Superior temporal gyrus (tissue), 1 donor: Measurements from ENCODE around the gene TBX4.

ENCODE experiments used
- DNase-seq: peaks from one replicate; pipeline ENCODE4 v3.0.0-alpha.2; 2016; ENCODE audit errors: extremely low spot score

Gene TBX4

DNA sequence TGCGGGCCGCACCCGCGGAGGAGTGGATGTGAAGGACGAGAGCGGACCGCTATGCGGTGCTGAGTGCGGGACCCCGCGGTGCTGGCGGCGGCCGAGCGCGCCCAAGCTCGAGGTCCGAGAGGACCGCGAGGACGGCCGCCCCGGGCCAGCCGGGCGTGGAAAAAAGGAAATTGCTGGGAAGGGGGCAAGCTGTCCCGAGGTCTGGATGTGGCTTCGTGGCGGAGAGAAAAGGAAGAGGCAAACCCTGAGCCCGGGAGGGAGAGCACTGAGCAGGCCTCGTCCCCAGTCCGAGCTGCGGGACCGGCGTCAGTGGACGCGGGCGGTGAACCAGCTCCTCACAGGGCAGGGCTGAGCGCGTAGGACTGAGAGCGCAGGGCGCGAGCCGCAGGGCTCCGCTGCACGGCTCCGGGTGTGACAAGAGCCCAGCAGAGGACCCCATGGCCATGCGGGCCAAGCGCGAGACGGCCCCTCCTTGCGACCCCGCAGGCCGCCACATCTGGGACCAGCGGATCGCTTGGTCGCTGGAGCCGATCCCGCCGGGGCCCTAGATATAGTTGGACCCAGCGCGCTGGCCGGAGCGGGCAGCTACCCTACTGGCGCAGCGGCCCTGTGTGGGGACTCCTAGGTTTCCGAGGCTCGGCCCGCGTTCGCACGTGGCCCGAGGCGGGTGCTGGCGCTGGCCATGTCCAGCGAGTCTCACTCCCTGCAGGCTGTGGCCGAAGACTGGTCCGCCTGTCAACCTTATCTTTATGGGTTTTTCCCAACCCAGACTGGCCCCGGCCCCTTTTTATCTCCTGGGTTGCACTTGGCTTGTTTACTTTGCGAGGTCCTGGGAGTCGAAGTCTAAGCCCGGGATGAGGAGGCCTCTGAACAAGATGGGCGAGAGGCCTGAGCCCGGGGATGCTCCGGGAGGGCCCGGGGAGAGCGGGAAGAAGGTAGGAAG, 2.4 kb downstream of the TBX4 start:
- DNase-seq: no peak

DNA sequence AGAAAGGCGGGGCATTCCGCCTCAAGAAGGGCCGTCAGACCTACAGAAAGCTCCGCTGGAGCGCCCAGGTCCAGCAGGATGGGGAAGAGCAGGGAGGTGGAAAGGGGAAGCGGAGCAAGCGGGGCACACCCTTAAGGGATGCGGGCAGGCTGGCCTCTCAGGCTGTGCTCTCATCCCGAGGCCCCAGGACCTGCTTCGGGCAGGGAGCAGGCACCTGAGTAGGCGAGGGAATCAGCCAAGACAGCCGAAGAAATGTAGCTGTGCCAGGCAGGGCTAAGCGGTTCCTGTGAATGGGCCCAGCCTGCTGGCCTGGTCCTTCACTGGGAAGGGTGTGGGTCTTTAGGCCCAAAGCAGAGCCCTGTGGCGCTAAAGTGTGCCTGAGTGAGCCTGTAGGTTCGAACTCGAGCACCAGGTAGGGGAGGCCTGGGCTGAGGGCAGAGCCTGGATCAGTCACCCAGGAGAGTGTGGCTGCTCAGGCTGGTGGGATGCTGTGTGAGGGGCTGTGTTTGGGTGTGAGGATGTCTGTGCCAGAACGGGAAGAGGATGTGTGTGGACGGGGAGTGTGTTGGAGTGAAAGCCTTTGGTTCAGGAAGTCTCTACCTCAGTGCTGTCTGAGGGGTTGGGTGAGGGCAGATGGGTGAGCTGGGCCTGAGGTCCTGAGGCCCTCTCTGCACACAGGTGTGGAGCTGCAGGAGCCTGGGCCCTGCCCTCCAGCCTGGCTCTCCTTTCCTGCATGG, 3.3 kb downstream of the TBX4 start:
- DNase-seq: no peak

DNA sequence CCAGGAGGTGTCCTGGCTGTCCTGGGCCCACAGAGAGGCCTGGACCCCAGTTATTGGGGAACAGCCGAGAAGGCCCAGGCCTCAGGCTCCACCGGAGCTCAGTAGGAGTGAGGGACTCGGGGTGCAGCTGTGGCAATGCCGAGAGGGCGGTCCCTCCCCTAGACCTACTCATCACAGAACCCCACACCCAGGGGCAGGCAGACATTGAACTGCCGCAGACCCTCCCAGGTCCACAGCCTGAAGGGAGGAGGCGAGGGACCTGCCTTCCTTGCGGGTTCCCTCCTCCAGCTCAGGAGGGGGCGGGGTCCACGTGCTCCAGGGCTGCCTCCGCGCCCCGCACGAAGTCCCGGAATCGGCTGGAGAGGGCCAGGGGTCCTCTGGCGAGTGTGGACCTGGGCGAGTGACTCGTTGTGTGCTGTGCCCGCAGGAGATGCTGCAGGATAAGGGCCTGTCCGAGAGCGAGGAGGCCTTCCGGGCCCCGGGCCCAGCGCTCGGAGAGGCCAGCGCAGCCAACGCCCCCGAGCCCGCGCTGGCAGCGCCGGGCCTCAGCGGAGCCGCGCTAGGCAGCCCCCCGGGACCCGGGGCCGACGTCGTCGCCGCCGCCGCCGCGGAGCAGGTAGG, 3.9 kb downstream of the TBX4 start:
- no peak for DNase-seq

DNA sequence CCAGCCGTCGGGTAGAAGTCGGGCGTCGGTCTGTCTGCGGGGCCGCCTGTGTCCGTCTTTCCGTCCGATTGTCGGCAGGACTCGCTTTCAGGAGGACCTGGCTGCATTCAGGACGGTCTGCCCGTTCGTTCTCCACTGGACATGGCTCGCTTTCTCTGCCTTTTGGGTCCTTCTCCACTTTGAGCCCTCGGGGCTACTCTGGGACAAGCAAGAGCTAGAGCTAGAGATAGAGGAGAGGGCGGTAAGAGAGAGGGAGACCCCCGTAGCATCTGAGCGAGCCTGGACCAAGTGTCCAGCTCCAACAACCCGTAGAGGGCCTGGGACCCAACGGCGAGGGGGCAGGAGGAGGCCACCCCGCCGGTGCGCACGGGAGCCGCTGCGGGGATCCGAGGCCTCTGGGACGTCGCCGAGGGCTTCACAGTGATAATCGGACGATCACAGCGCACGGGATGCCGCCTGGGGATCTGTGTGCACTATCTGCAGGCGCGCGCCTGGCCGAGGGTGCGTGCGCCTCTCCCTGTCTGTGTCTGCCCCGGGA, 4.5 kb downstream of the TBX4 start:
- no peak for DNase-seq

DNA sequence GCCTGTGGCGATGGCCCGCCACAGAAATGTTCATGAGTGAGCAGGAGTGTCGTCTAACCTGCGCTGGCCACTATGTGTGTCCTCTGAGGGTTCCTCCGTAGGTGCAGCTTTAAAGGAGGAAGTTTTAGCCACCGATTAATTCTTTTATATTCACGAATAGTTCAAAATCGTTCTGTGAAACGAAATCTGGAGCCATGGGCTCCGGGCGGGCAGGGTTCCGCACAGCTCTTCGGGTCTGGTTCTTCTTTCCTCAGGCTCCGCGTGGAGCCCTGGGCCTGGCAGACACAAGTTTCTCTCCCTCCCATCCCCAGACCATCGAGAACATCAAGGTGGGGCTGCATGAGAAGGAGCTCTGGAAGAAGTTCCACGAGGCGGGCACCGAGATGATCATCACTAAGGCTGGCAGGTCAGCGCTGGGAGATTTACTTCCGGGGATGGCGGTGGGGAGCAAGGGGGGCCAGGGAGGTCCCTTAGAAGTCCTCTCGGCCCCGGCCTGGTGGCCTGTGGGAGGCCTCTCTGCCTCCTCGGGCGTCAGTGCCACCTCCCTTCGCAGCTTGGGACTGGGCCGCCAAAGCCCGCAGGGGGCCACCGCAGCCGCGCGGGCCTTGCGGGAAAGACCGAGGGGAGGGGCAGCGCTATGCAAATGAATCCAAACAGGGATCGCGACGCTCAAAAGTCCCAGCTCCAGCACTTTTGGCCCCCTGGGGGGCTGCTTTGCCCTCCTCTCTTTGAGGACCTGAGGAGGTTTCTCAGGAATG, 5.2 kb downstream of the TBX4 start:
- no peak for DNase-seq

DNA sequence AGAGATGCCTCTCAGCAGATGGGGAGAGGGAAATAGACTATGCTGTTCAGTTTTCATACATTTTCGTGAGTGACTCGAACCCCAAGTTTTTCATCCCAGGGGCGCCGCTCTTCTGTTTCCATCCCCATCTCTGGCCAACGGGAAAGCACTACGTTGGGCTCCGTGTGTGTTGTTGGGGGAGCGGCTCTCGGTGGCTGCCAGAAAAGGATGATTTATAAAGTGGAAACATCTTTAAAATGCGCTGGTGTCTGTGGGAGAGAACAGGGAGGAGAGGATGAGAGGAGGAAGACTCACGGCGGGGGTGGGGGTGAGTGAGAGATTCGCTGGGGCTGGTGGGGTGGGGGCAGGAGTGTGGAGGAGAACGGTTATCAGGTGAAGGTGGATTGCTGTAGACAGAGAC, 5.8 kb downstream of the TBX4 start:
- DNase-seq: no peak

DNA sequence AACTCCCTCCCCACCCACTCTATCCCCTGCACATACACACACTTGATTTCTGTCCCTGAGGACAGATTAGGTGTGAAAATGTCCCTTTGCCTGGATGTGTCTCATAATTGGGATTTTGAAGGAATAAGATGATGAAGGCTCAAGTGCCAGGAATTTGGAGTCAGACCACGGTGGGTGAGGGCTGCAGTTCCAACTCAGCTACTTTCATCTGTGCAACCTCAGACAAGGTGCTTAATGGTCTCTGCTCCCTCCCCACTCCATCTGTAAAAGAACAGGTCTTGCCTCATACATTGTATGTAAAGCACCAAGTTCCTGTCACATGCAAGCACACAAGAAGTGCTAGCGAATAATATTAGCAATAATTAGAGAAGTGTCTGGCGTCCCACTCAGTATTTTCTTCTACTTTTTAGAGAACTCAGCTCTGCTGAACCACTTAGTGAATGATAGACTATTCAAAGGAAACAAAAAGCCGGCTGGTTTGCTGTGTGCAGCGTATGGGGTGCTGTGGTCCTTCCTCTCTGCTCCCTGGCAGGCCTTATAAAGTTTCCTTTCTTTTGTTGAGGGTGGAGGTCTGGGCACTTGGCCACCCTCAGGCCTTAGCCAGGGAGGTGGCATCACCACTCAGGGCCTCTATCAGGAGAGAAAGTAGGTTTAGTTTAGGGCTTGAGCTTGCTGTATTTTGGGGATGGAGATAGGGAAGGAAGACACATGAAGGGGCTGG, 6.4 kb downstream of the TBX4 start:
- DNase-seq: no peak

DNA sequence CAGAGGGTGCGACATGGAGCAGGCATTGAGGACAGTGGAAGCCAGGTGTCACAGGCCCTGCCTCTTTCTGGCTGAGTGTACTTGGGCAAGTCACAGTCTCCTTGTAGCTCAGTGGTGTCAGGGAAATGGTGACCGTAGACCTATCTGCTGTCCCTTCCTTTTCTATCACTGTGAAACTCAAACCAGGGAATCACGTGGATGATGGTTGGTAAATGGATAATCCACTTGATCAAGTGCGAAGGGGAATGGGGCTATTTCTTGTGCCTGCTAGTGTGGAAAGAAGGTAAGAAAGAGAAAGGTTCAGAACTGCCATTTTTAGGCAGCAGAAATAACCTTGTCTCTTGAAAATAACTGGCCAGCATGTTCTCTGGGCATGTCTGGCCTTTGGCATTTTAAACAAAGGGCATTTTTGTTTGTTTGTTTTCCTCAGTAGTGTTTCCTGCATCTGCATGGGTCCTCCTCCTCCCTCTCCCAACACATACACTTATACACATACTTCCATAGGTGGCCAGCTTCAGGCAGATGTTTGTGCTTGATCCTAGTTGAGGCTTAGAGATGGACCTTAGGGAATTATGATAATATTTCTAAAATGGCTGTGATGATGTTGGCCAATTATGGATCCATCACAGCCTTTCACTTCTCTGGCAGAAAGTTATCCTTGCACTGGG, 7.1 kb downstream of the TBX4 start:
- DNase-seq: no peak

DNA sequence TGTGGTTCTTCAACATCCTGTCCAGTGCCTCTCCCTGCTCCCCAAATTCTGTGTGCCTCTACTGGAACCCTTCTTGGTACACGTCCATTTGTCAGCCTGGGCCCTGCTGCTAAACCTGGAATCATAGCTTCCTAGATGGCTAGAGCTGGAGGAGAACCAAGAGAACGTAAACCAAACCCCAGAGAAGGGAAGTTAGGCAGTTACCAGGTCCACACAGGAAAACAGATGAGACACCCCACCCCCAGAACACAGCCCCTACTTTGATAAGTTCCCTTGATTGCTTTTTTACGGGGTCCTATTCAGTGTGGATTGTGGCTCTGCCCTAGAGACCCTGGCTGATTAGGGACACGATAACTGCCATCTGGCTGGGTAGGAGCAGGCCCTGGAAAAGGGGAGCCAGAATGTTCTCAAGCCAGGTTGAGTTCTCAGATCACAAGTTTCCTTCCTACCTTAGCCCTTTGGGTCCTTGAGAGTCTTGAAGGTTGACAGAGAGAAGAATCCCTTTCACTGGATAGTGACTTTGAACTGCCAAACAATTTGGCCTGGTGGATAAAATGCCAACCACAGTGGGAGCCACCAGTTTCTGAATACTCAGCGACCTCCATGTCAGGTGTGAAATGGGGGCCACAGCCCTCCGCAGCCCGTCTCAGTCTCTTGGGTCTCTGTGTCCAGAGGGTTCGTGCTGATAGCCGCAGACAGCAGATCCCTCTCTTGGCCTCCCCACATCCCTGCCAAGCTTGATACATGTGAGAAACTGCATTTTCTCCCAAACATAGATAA, 7.9 kb downstream of the TBX4 start:
- DNase-seq: no peak

DNA sequence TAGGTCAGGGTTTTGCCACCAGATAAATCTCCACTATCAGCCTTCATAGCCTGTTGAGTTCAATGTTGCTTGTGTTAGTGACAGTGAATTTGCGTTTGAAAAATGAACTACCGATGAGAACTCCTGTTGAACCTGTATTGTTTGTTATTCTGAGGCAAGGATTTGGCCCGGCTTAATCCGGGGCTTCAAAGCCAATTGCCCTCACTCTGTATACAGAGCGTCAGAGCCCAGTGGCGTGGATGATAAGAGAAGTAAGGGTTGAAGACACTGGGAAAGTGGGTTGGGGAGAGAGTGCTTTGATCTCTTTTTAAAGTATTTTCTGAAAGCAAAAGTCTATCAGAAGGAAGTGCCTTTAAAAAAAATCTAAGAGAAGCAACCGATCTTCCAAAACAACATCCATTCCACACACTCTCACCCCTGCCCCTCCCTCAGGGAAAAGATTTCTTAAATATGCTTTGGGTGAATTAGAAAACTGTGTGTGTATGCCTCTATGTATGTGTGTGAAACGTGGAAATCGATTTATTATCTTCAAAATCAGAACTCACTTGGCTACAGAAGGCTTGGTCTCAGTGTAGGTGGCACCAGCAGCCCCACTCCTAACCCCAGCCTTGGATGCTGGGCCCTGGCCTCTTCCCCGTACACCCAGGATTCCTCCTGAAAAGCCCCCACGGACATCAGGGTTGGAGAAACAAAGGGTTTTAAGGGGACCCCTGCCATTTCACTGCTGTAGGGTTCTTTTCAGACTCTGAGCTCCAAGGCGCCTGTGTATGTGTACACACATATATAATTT, 8.8 kb downstream of the TBX4 start:
- no peak for DNase-seq

DNA sequence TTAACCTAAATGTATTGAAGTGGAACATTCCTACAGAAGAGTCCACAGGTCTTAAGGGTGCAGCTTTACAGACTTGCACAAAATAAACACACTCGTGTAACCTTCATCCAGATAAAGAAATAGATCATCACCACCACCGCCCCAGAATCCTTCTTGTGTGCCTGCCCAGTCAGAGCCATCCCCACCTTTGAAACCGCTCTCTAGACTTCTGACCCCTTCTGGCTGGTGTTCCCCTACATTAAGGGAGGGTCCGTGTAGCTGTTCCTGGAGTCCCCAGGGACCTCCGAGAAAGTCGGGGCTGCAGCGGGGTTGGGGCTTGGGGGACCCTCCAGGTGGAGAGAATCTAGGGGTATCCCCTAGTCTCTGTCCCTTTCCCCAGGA, 9.4 kb downstream of the TBX4 start:
- no peak for DNase-seq

DNA sequence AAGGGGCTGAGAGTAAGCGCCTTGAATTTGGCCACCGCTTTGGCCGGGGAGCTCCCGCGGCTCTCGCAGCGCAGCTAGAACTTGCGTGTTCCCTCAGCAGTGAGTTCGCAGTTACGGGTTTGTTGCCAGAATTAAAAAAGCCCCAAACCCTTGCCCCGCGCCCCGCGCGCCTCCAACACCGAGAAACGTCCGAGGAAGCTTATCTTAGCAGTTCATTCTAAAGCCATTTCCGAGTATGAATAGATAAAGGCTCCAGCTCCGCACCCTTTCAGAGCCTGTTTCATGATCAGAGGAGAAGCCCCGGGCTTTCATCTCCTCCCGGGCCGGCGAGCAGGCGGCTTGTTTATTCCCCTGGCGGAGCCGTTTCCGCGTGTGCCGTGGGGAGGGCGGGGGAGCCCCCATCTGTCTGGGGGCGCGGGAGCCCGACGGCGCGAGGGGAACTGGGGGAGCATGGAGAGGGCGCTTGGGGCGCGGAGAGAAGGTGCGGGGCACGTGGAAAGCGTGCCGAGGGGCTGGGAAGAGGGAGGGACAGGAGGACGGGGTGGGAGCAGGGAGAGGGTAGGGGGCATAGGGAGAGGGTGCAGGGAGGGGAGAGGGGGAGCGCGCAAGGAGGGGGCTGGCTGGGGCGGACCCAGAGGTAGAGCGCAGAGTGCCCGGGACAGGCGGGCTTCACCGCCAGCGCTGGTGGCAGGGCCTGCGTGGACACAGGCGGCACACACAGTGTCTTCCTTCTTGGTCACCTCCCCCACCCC, 9.9 kb downstream of the TBX4 start:
- no peak for DNase-seq

DNA sequence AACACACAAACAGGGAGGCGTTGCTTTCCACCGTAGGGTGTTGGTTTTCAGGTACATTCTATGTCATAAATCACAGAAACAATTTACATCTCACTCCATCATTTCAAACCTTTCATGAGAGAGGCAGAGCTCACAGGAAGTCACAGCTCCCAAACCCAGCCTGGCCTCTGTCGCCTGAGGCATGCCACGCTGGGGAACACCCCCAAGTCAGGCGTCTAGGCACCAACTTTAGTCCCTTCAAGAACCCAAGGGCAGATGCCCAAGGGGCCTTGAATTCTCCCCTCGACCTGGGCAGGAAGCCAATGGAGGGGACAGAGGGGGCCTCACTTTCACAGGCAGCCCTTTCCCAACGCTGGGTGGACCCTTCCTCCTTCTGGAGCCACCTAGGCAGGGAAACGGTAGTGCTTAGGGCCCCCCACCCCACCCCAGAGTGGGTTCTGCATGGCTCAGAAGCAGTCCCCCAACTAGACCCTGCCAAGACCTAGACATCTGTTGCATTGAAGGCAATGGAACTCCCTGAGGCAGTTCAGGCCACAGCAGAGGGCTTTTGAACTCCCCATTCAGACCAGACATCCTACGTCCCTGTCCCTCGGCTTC, 10.6 kb downstream of the TBX4 start:
- DNase-seq: no peak

DNA sequence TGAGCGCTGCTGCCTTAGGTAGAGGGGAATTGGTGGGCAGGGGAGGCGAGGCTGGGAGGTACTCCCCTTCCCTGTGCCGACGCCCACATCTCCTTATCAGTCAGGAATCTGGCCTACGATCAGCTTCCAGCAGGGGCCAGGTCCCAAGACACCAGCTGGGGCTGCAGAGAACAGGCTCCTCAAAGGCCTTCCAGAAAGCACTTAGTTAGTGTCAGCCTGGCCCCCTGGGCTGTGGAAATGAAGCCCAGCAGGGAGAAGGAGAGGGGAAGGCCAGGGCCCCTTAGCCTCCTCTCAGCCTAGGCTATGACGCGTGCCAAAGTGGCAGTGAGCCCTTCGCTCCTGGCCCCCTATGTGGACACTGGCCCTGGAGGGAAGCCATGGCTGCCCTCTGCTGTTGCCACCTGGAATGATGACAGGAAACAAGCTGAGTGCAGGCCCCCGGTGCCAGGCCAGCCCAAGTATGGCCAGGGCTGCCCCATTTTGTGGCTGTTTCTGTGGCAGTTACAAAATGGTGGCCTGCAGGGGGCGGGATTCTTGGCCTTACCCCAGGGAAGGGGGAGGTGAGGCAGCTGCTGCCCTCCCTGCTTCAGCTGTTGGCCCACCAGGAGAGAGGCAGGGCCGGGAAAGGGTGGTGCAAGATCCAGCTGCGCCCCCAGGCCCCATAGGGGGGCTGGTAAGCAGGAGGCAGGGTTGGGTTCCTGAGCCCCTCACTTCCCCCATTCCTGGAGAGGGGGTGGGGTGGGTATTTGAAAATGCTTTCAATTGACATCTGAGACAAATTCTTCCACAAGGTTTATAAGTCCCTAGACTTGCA, 11.3 kb downstream of the TBX4 start:
- no peak for DNase-seq

DNA sequence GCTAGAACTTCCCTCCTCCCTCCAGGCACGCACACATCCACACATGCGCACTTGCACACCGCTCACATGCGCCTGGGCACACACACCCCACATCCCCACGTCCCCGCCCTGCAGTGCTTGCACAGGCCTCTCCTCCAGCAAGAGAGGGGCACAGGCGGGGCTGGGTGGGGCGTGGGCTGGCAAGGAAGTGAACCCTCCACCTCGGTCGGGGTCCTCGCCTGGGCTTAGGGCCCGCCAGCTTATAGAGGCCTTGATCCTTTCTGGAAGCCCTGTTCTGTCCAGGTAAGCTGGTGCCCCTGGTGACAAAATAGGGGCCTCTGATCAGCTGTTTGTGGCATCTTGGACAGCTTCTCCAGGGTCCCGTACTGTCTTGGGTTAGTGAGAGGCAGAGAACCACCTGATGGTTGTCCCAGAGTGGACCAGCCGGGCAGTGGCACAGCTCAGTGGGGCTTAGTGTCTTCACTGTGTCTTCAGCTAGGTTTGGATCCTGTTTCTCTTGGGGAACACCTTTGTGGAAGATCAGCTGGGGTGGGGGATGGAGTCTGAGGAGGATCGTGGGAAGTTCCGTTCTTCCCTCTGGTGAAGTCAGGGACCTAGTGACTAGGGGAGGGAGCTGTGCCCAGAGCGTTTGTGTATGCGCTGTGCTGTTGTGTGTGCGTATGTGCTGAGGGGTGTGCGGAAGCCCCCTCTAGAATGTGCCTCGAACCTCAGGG, 12.1 kb downstream of the TBX4 start:
- DNase-seq: no peak

DNA sequence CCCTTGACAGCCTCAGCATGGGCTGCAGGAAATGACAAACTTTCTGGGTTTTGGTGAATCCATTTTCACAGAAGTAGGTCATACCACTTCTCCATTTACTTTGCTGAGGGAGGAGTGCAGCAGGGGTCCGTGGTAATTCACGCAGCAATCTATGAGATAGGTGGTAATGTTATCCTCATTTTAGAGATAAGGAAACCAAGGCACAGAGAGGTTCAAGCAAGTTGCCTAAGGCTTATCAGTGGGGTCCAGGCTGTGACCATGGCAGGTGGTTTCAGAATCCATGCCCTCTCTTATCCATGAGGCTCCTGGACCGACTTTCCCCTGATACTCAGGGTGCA, 12.6 kb downstream of the TBX4 start:
- DNase-seq: no peak
